Prostate gland (tissue), 2 donors: ENCODE measurements around the gene ANKFY1. TPM values are rescaled to one million over a fixed set of nuclear protein-coding genes. Genes with fewer than 3 reads are reported as not detected.

Source experiments
- DNase-seq: peaks from one replicate; pipeline ENCODE4 v3.0.0-alpha.2; 2019; ENCODE audit warnings: low spot score
- H3K27ac ChIP-seq, 2 donors: fragments of 200-600 bp; sonication (generic); 2 replicates each; pipeline ENCODE4 v1.5.1; 2017 to 2019
- H3K27me3 ChIP-seq: fragments of 200-600 bp; sonication (generic); replicated peaks from 2 replicates; pipeline ENCODE4 v1.5.1; 2019; ENCODE audit not compliant: insufficient read depth
- H3K36me3 ChIP-seq, 2 donors: fragments of 200-600 bp; sonication (generic); 1 replicate in 1 of 2; 2 replicates in 1 of 2; pipeline versions ENCODE4 v1.5.1 to v1.8.1; 2017 to 2019
- H3K4me1 ChIP-seq: fragments of 200-600 bp; sonication (generic); replicated peaks from 2 replicates; pipeline ENCODE4 v1.5.1; 2019
- H3K4me3 ChIP-seq, 2 donors: fragments of 200-600 bp; sonication (generic); 2 replicates each; pipeline ENCODE4 v1.5.1; 2017 to 2019
- H3K9me3 ChIP-seq: fragments of 200-600 bp; sonication (generic); 2 replicates; pipeline ENCODE4 v1.5.1; 2017
- POLR2A ChIP-seq: fragments of 450-650 bp; IDR thresholded peaks from one replicate; pipeline ENCODE4 v1.6.1; 2016; ENCODE audit warnings: antibody characterized with exemption, mild to moderate bottlenecking
- POLR2AphosphoS5 ChIP-seq: sonication (generic); formaldehyde crosslinking; IDR thresholded peaks from one replicate; pipeline ENCODE4 v1.6.1; 2017; ENCODE audit warnings: antibody characterized with exemption
- WGBS: methylation state at CpG from one replicate; pipeline ENCODE4 v1.1.5; 2018; 5-methylcytosine and 5-hydroxymethylcytosine counted together
- intact Hi-C: fragments of 100-400 bp; cut with DNase I; formaldehyde crosslinking; loops from one replicate; pipeline ENCODE4 v1.14.2; 2022
- total RNA-seq, 2 donors: library from RNA; depleted of rRNA; stranded (reverse); fragments of >200 nt; gene quantifications; one replicate each; pipeline ENCODE4 v1.1.0, GENCODE V29; 2016
- TF ChIP-seq, protein P1 (sequence below), 4 experiments: fragments of 200-600 bp in 2 of 4; fragments of 450-650 bp in 2 of 4; sonication (generic) in 2 of 4; IDR thresholded peaks; 1 replicate in 3 of 4; 2 replicates in 1 of 4; pipeline ENCODE4 v1.5.1; 2016 to 2019; ENCODE audit warnings: antibody characterized with exemption in 4 of 4, mild to moderate bottlenecking in 2 of 4, moderate library complexity in 2 of 4

ANKFY1 gene
- total RNA-seq, 2 donors from 2014 or later = 35.2 to 46.0 TPM

DNA sequence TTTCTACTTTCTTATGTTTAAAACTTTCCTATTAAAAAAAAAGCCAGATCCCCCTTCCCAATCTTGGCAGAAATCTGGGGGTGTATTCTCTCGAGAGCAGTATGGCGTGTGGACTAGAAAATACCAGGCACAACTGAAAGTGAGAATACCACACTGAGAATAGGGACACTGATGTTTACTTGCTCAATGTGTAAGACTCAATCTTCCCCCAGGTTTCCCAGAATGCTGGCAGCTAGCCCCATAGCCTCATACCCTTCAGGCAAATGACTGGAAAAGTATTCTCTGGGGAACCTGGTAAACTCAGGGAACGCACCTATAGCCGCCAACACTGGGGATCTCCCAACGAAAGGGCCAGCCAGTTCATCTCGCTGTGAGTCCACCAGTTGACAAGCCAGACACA is 136.2 kb downstream of the ANKFY1 start:
- no peak overlapping the region for H3K4me3 ChIP-seq
- WGBS = 95% methylated on average over 6 of the region's 6 CpGs
- no peaks in the 10 kb centered on the region for H3K27me3 ChIP-seq
- TF ChIP-seq, protein P1, sequence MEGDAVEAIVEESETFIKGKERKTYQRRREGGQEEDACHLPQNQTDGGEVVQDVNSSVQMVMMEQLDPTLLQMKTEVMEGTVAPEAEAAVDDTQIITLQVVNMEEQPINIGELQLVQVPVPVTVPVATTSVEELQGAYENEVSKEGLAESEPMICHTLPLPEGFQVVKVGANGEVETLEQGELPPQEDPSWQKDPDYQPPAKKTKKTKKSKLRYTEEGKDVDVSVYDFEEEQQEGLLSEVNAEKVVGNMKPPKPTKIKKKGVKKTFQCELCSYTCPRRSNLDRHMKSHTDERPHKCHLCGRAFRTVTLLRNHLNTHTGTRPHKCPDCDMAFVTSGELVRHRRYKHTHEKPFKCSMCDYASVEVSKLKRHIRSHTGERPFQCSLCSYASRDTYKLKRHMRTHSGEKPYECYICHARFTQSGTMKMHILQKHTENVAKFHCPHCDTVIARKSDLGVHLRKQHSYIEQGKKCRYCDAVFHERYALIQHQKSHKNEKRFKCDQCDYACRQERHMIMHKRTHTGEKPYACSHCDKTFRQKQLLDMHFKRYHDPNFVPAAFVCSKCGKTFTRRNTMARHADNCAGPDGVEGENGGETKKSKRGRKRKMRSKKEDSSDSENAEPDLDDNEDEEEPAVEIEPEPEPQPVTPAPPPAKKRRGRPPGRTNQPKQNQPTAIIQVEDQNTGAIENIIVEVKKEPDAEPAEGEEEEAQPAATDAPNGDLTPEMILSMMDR (IDR thresholded peaks at IDR 0.05) = no peak
- TF ChIP-seq POLR2AphosphoS5 = no peak
- TF ChIP-seq POLR2A = no peak
- no peaks in the 10 kb centered on the region for H3K4me1 ChIP-seq
- peaks cover 0 to 8% of the 10 kb centered on the region in 2 donors for H3K36me3 ChIP-seq
- no peak for DNase-seq
- intact Hi-C loops = no loop called here
- H3K9me3 ChIP-seq = no peaks in the 10 kb centered on the region
- H3K27ac ChIP-seq = no peak overlapping the region

DNA sequence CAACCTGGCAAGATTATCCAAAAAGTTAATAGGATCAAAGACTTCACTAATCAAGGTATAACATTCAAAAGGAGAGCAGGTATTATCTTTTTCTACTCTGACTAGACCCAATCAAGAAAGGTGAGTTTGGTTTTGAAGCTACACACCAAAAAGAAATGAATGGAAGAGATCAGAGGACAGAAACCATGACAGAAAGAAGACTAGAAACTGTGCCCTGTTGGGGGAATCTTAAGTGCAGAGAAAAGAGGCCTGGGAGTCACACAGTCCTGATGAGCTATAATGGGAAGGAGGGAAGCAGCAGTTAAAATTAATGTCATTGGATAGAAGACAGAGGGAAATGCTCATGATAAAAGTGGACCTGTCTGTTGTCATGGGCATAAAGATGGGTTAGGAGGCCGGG is 138.2 kb downstream of the ANKFY1 start:
- no peak for DNase-seq
- TF ChIP-seq POLR2A = no peak
- TF ChIP-seq POLR2AphosphoS5 = no peak
- TF ChIP-seq, protein P1 (IDR thresholded peaks at IDR 0.05) = no peak
- intact Hi-C loops = no loop called here
- Histone ChIP-seq H3K36me3 (peaks cover 0 to 8% of the 10 kb centered on the region in 2 donors), H3K27ac (no peak overlapping the region), H3K4me1 (no peaks in the 10 kb centered on the region), H3K4me3 (no peak overlapping the region), H3K9me3 (no peaks in the 10 kb centered on the region), H3K27me3 (no peaks in the 10 kb centered on the region)
- WGBS = 96% methylated on average over 1 of the region's 1 CpG

DNA sequence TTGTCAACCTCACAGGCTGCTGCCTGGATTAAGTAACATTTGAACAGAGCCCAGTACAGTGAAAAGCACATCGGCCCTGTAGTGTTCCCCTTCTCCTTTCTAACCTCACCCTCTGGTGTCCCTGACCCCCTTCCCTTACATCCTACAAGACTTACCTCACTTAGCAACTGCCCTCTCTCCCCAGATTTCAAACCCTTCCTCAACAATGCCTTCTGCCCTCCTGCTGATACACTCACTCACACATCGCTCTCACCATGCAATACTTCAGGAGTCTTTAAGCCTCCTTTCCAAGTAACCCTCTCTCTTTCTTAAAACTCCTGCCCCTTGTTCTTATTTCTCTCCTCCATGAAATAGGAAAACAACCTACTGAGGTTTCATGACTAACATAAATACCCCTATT is 138.8 kb downstream of the ANKFY1 start:
- Histone ChIP-seq H3K27me3 (no peaks in the 10 kb centered on the region), H3K9me3 (no peaks in the 10 kb centered on the region), H3K27ac (no peak overlapping the region), H3K4me3 (no peak overlapping the region), H3K36me3 (peaks cover 0 to 8% of the 10 kb centered on the region in 2 donors), H3K4me1 (no peaks in the 10 kb centered on the region)
- intact Hi-C loops = no loop called here
- TF ChIP-seq, protein P1 (IDR thresholded peaks at IDR 0.05) = no peak
- no peak for TF ChIP-seq POLR2A
- TF ChIP-seq POLR2AphosphoS5 = no peak
- no peak for DNase-seq
- WGBS = 93% methylated on average over 2 of the region's 2 CpGs

DNA sequence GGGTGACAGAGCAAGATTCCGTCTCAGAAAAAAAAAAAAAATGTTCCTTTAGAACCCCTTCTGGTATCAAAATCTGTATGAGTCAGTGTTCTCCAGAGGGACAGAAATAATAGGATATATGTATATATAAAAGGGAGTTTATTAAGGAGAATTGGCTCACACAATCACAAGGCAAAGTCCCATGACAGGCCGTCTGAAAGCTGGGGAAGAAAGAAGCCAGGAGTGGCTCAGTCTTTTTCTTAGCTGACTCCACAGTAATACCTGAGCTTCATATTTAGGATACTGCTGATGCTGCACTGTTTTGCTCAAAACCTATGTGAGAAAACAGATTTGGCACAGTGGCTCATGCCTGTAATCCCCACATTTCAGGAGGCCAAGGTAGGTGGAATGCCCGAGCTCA is 143.4 kb downstream of the ANKFY1 start:
- no peak overlapping the region for H3K4me3 ChIP-seq
- H3K27me3 ChIP-seq = no peaks in the 10 kb centered on the region
- intact Hi-C loops = no loop called here
- no peaks in the 10 kb centered on the region for H3K4me1 ChIP-seq
- no peaks in the 10 kb centered on the region for H3K9me3 ChIP-seq
- no peak for DNase-seq
- no peak for TF ChIP-seq POLR2A
- TF ChIP-seq POLR2AphosphoS5 = no peak
- TF ChIP-seq, protein P1 (IDR thresholded peaks at IDR 0.05) = no peak
- H3K36me3 ChIP-seq = peaks cover 0 to 8% of the 10 kb centered on the region in 2 donors
- H3K27ac ChIP-seq = no peak overlapping the region
- 84% methylated on average over 3 of the region's 3 CpGs for WGBS

DNA sequence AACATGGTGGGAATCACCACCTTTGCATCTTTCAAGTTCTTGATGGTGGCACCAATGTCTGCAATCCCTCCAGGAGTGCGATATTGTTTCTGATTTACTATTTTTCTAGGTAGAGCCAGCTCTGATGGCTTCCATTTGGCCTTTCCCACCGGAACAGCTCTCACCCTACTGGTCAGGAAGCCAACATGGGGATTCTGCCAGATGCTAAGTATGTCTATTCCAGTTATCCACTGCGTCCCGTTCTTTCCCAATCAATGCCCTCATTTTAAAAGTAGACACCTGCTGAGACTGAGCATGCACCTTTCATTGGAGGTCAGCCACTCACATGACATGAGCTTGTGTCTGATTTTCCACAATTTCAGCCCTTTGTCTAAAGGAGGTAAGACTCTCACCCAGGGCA is 144.5 kb downstream of the ANKFY1 start:
- H3K36me3 ChIP-seq = peaks cover 0 to 8% of the 10 kb centered on the region in 2 donors
- no peak overlapping the region for H3K4me3 ChIP-seq
- 71% methylated on average over 4 of the region's 4 CpGs for WGBS
- no peaks in the 10 kb centered on the region for H3K4me1 ChIP-seq
- H3K27ac ChIP-seq = no peak overlapping the region
- H3K27me3 ChIP-seq = no peaks in the 10 kb centered on the region
- DNase-seq = no peak
- TF ChIP-seq POLR2AphosphoS5 (no peak), POLR2A (no peak)
- TF ChIP-seq, protein P1 (IDR thresholded peaks at IDR 0.05) = no peak
- no peaks in the 10 kb centered on the region for H3K9me3 ChIP-seq
- intact Hi-C loops = no loop called here
